Bronchial epithelial cell (primary cell): Measurements from ENCODE around the gene KCNC1. TPM values are rescaled to one million over a fixed set of nuclear protein-coding genes. Genes with fewer than 3 reads are reported as not detected.

Experiments
- DNase-seq: peaks from one replicate; pipeline ENCODE4 v3.0.0-alpha.2; 2010; ENCODE audit warnings: low read depth
- FAIRE-seq: peaks from 2 replicates; lab custom pipeline; 2011; peaks lifted over from hg19 to GRCh38; lab: Jason Lieb, UNC
- H3K27me3 ChIP-seq: 2 replicates; pipeline ENCODE4 v1.5.1; 2011; ENCODE audit warnings: low read length; ENCODE audit not compliant: control insufficient read depth, insufficient read depth
- H3K36me3 ChIP-seq: 2 replicates; pipeline ENCODE4 v1.5.1; 2011; ENCODE audit warnings: low read length; ENCODE audit not compliant: control insufficient read depth, insufficient read depth
- H3K4me3 ChIP-seq: 2 replicates; pipeline ENCODE4 v1.5.1; 2011; ENCODE audit warnings: mild to moderate bottlenecking, low read depth, low read length, control low read depth
- CTCF ChIP-seq: IDR thresholded peaks from 2 replicates; pipeline ENCODE4 v1.5.1; 2011; ENCODE audit warnings: mild to moderate bottlenecking, moderate library complexity, low read length, control low read depth, inconsistent platforms; ENCODE audit not compliant: insufficient read depth, severe bottlenecking
- total RNA-seq: library from RNA; depleted of rRNA; stranded (reverse); fragments of >200 nt; gene quantifications from 2 replicates; pipeline ENCODE4 v1.2.1, GENCODE V29; 2014

KCNC1 gene
- total RNA-seq, 1 donor from 2014 or later, result not detected

GRCh38 chr11:17697175-17697949, 37.2 kb upstream of the KCNC1 start:
- DNase-seq (no peak), FAIRE-seq (peak; percentile 76)
- Histone ChIP-seq H3K36me3 (no peaks in the 10 kb centered on the region), H3K4me3 (no peak overlapping the region), H3K27me3 (peaks cover 26% of the 10 kb centered on the region)
- TF ChIP-seq CTCF, result no peak

- TF ChIP-seq CTCF, result no peak
- peaks cover 24% of the 10 kb centered on the region for H3K27me3 ChIP-seq
- no peaks in the 10 kb centered on the region for H3K36me3 ChIP-seq
- H3K4me3 ChIP-seq, result no peak overlapping the region
- peak; percentile 16 for DNase-seq
- FAIRE-seq, result no peak
Observed at GRCh38 chr11:17699147-17700114, 35.1 kb upstream of the KCNC1 start.

GRCh38 chr11:17700991-17701390, 33.6 kb upstream of the KCNC1 start:
- no peak for TF ChIP-seq CTCF
- Histone ChIP-seq H3K36me3 (no peaks in the 10 kb centered on the region), H3K27me3 (peaks cover 13% of the 10 kb centered on the region), H3K4me3 (no peak overlapping the region)
- DNase-seq, result peak; percentile 88
- FAIRE-seq, result no peak

GRCh38 chr11:17702876-17703275, 31.7 kb upstream of the KCNC1 start:
- DNase-seq (no peak), FAIRE-seq (no peak)
- H3K36me3 ChIP-seq, result no peaks in the 10 kb centered on the region
- no peaks in the 10 kb centered on the region for H3K27me3 ChIP-seq
- no peak overlapping the region for H3K4me3 ChIP-seq
- no peak for TF ChIP-seq CTCF

- no peak for FAIRE-seq
- H3K4me3 ChIP-seq, result no peak overlapping the region
- peak; percentile 19 for DNase-seq
- no peak for TF ChIP-seq CTCF
- no peaks in the 10 kb centered on the region for H3K36me3 ChIP-seq
- no peaks in the 10 kb centered on the region for H3K27me3 ChIP-seq
Observed at GRCh38 chr11:17703951-17704350, 30.6 kb upstream of the KCNC1 start.
